GM12878 (cell line): ENCODE results near the gene LRRIQ1. TPM values are rescaled to one million over a fixed set of nuclear protein-coding genes. Genes with fewer than 3 reads are reported as not detected.

Experiments
- ATAC-seq: fragments of 200-7000 bp; cut with Tn5 transposase; 3 replicates; pipeline ENCODE4 v1.9.1; 2020; ENCODE audit warnings: mild to moderate bottlenecking, moderate library complexity
- BruUV-seq: library from RNA; stranded (reverse); fragments of 400-500 nt; replicated peaks from 2 replicates; lab custom pipeline; 2021; lab: Mats Ljungman, UMichigan
- CTCF ChIA-PET: fragments of 300-600 bp; sonication (Branson Sonifier 250); formaldehyde crosslinking; extraction: SDS; loops from one replicate; lab custom pipeline; 2021; ENCODE audit warnings: inconsistent platforms; lab: Yijun Ruan, JAX
- POLR2A ChIA-PET: fragments of 350-600 bp; formaldehyde crosslinking; extraction: SDS; loops from one replicate; lab custom pipeline; 2021; ENCODE audit warnings: inconsistent platforms; lab: Charles Lee
- RAD21 ChIA-PET: fragments of 300-600 bp; sonication (Branson Sonifier 250); formaldehyde crosslinking; loops from one replicate; lab custom pipeline; 2023; ENCODE audit warnings: antibody characterized with exemption; ENCODE audit not compliant: unreplicated experiment; lab: Charles Lee
- SMC1A ChIA-PET: fragments of 300-600 bp; sonication (Branson Sonifier 250); formaldehyde crosslinking; loops from one replicate; lab custom pipeline; 2023; ENCODE audit not compliant: unreplicated experiment, uncharacterized antibody; lab: Charles Lee
- DNase-seq: peaks from one replicate; pipeline ENCODE4 v3.0.0-alpha.2; 2011; ENCODE audit warnings: low read depth, low spot score
- FAIRE-seq: peaks from 3 replicates; lab custom pipeline; 2011; peaks lifted over from hg19 to GRCh38; lab: Jason Lieb, UNC
- H2AFZ ChIP-seq: 2 replicates; pipeline ENCODE4 v1.6.0; 2011; ENCODE audit warnings: low read depth, low read length, control low read depth; ENCODE audit not compliant: control insufficient read depth
- H3K27ac ChIP-seq: 2 replicates; pipeline ENCODE4 v1.5.1; 2011; ENCODE audit warnings: control low read depth; ENCODE audit not compliant: control insufficient read depth, insufficient read depth
- H3K27me3 ChIP-seq, 2 experiments: replicated peaks in 1 of 2; 2 replicates each; pipeline versions ENCODE4 v1.6.0 to v1.6.1; 2011; ENCODE audit warnings: low read length in 1 of 2; ENCODE audit not compliant: control insufficient read depth in 2 of 2, insufficient read depth in 2 of 2
- H3K36me3 ChIP-seq, 2 experiments: 2 replicates each; pipeline ENCODE4 v1.5.1; 2011; ENCODE audit warnings: low read length in 1 of 2; ENCODE audit not compliant: control insufficient read depth in 2 of 2, insufficient read depth in 2 of 2
- H3K4me1 ChIP-seq: 2 replicates; pipeline ENCODE4 v1.6.1; 2011; ENCODE audit warnings: mild to moderate bottlenecking, low read length, moderate library complexity, mixed read lengths; ENCODE audit not compliant: control insufficient read depth, insufficient read depth
- H3K4me2 ChIP-seq: 2 replicates; pipeline ENCODE4 v1.6.0; 2011; ENCODE audit warnings: control low read depth; ENCODE audit not compliant: control insufficient read depth, insufficient read depth
- H3K4me3 ChIP-seq: fragments of 200-600 bp; sonication (generic); 2 replicates; pipeline ENCODE4 v1.5.1; 2016
- H3K79me2 ChIP-seq: 2 replicates; pipeline ENCODE4 v1.6.0; 2011; ENCODE audit warnings: low read length; ENCODE audit not compliant: control insufficient read depth, insufficient read depth
- H3K9ac ChIP-seq: 2 replicates; pipeline ENCODE4 v1.8.0; 2011; ENCODE audit warnings: low read length, control low read depth, mixed read lengths; ENCODE audit not compliant: control insufficient read depth, insufficient read depth
- H3K9me3 ChIP-seq: replicated peaks from 3 replicates; pipeline ENCODE4 v1.5.1; 2011; ENCODE audit warnings: mild to moderate bottlenecking, low read length; ENCODE audit not compliant: control insufficient read depth, insufficient read depth
- H4K20me1 ChIP-seq: 2 replicates; pipeline ENCODE4 v1.6.0; 2011; ENCODE audit not compliant: control insufficient read depth, insufficient read depth
- BRCA1 ChIP-seq: IDR thresholded peaks from 2 replicates; pipeline ENCODE4 v1.6.1; 2011; ENCODE audit warnings: low read depth, low read length, improper control_type of control experiment
- CBFB ChIP-seq: IDR thresholded peaks from 2 replicates; pipeline ENCODE4 v1.6.1; 2016; ENCODE audit warnings: antibody characterized with exemption, low read depth
- CREB1 ChIP-seq: IDR thresholded peaks from 2 replicates; pipeline ENCODE4 v1.6.1; 2012; ENCODE audit warnings: low read depth, mild to moderate bottlenecking, inconsistent platforms
- EZH2 ChIP-seq: IDR thresholded peaks from 2 replicates; pipeline ENCODE4 v1.6.1; 2012; ENCODE audit warnings: low read depth, mild to moderate bottlenecking, control low read depth, inconsistent platforms, low read length, borderline replicate concordance; ENCODE audit not compliant: control insufficient read depth
- MTA3 ChIP-seq: IDR thresholded peaks from 2 replicates; pipeline ENCODE4 v1.6.1; 2012; ENCODE audit warnings: low read length, inconsistent platforms, borderline replicate concordance
- NBN ChIP-seq: fragments of 450-650 bp; IDR thresholded peaks from 2 replicates; pipeline ENCODE4 v1.6.1; 2016
- NFXL1 ChIP-seq: fragments of 450-650 bp; IDR thresholded peaks from 2 replicates; pipeline ENCODE4 v1.6.1; 2017; ENCODE audit warnings: antibody characterized with exemption, mild to moderate bottlenecking, borderline replicate concordance
- POLR2AphosphoS5 ChIP-seq: IDR thresholded peaks from 2 replicates; pipeline ENCODE4 v1.6.1; 2011; ENCODE audit warnings: mild to moderate bottlenecking, low read length, inconsistent platforms
- SMAD5 ChIP-seq: IDR thresholded peaks from 2 replicates; pipeline ENCODE4 v1.6.1; 2016; ENCODE audit warnings: antibody characterized with exemption, low read depth
- in situ Hi-C: fragments of 300-500 bp; cut with MboI; formaldehyde crosslinking; loops from 9 replicates; pipeline ENCODE4 v1.14.3; 2018; ENCODE audit warnings: mixed read lengths
- intact Hi-C: fragments of 100-400 bp; cut with micrococcal nuclease; formaldehyde crosslinking; loops from one replicate; pipeline ENCODE4 v1.14.2; 2022; ENCODE audit not compliant: unreplicated experiment
- polyA plus RNA-seq, 11 experiments: library from polyadenylated mRNA; depleted of rRNA in 4 of 11; unstranded in 6 of 11; stranded (reverse) in 5 of 11; fragments of >200 nt; fragmentation: Nextera tagmentation in 4 of 11; fragmentation: Illumina TruSeq in 1 of 11; extraction: Ambion mirVana in 4 of 11; extraction: Trizol in 1 of 11; gene quantifications; 1 replicate in 1 of 11; 2 replicates in 10 of 11; pipeline versions ENCODE4 v1.2.1 to v1.2.3, GENCODE V29; 2011 to 2016; ENCODE audit warnings: inconsistent platforms in 2 of 11, missing spikeins in 2 of 11, low read depth in 1 of 11
- total RNA-seq, 4 experiments: library from RNA; depleted of rRNA in 3 of 4; stranded (reverse); fragments of >200 nt in 3 of 4; fragmentation: Illumina TruSeq in 1 of 4; extraction: Trizol in 1 of 4; gene quantifications; 2 replicates each; pipeline versions ENCODE4 v1.2.1 to v1.2.3, GENCODE V29; 2013 to 2021
- TF ChIP-seq, protein P1 (sequence below): fragments of 450-650 bp; IDR thresholded peaks from 2 replicates; pipeline ENCODE4 v1.6.1; 2017; ENCODE audit warnings: mild to moderate bottlenecking
- TF ChIP-seq, protein P2 (sequence below): fragments of 450-650 bp; IDR thresholded peaks from 2 replicates; pipeline ENCODE4 v1.6.1; 2018; ENCODE audit warnings: mild to moderate bottlenecking, low read depth, moderate library complexity; ENCODE audit not compliant: partially characterized antibody
- TF ChIP-seq, protein P3 (sequence below): IDR thresholded peaks from 2 replicates; pipeline ENCODE4 v1.6.1; 2012; ENCODE audit warnings: low read depth, low read length, improper control_type of control experiment
- TF ChIP-seq, protein P4 (sequence below): IDR thresholded peaks from 2 replicates; pipeline ENCODE4 v1.6.1; 2012; ENCODE audit warnings: mild to moderate bottlenecking, low read depth, low read length

The LRRIQ1 gene
- total and polyA plus RNA-seq, 10 of the 15 experiments (the other 5 are each of a cell fraction or from before 2014, with no cell fraction given) = 0.14 to 0.45 (median 0.37) TPM; not detected in 4

DNA sequence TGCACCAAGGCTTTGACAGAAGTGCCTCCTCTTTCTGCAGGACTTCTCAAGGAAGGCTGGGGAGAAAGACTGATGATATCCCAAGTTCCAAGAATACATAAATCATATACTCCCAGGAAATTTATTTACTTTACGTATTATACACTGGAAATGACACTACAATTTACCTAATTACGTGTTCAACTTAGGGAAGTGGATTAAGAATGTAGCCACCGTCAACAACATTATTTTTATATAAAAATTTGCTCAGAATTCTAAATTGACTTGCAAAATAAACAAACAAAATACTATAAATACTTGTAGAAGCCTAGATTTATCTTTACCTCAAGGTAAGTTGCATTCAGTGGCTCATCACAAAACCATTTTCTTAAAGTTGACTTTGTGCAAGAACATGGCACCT lies 19.0 kb upstream of the LRRIQ1 start (continued):
- TF ChIP-seq, protein P1, sequence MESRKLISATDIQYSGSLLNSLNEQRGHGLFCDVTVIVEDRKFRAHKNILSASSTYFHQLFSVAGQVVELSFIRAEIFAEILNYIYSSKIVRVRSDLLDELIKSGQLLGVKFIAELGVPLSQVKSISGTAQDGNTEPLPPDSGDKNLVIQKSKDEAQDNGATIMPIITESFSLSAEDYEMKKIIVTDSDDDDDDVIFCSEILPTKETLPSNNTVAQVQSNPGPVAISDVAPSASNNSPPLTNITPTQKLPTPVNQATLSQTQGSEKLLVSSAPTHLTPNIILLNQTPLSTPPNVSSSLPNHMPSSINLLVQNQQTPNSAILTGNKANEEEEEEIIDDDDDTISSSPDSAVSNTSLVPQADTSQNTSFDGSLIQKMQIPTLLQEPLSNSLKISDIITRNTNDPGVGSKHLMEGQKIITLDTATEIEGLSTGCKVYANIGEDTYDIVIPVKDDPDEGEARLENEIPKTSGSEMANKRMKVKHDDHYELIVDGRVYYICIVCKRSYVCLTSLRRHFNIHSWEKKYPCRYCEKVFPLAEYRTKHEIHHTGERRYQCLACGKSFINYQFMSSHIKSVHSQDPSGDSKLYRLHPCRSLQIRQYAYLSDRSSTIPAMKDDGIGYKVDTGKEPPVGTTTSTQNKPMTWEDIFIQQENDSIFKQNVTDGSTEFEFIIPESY = no peak
- TF ChIP-seq, protein P2, sequence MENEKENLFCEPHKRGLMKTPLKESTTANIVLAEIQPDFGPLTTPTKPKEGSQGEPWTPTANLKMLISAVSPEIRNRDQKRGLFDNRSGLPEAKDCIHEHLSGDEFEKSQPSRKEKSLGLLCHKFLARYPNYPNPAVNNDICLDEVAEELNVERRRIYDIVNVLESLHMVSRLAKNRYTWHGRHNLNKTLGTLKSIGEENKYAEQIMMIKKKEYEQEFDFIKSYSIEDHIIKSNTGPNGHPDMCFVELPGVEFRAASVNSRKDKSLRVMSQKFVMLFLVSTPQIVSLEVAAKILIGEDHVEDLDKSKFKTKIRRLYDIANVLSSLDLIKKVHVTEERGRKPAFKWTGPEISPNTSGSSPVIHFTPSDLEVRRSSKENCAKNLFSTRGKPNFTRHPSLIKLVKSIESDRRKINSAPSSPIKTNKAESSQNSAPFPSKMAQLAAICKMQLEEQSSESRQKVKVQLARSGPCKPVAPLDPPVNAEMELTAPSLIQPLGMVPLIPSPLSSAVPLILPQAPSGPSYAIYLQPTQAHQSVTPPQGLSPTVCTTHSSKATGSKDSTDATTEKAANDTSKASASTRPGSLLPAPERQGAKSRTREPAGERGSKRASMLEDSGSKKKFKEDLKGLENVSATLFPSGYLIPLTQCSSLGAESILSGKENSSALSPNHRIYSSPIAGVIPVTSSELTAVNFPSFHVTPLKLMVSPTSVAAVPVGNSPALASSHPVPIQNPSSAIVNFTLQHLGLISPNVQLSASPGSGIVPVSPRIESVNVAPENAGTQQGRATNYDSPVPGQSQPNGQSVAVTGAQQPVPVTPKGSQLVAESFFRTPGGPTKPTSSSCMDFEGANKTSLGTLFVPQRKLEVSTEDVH = no peak
- no peak for TF ChIP-seq CREB1

DNA sequence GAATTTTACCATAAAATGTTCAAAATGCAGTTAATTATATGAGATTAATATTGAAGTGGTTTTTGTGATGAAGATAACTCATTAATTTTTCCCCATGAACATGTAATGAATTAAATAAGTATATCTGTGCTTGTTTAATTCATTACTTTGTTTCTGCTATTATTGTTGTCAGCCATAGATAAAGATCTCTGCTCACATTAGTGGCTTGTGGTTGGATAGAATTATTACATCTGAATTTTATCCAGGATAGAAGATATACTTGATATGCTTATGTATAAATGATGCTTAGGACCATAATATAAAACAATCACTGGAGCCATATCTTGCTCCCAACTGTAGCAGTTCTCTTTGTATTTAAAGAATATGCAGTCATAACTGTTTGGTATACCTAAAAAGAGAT lies 18.5 kb upstream of the LRRIQ1 start:
- Histone ChIP-seq H3K4me2 (no peak overlapping the region), H3K79me2 (no peaks in the 10 kb centered on the region), H3K4me3 (no peak overlapping the region), H2AFZ (no peak overlapping the region), H3K9me3 (no peaks in the 10 kb centered on the region), H3K9ac (no peak overlapping the region), H3K27me3 (no peaks in the 10 kb centered on the region), H3K27ac (no peak overlapping the region), H4K20me1 (no peaks in the 10 kb centered on the region), H3K4me1 (no peaks in the 10 kb centered on the region), H3K36me3 (no peaks in the 10 kb centered on the region)
- BruUV-seq = no TSS peak
- DNase-seq = no peak
- no peak for ATAC-seq
- SMC1A ChIA-PET = no interaction called here
- RAD21 ChIA-PET = no interaction called here
- in situ Hi-C loops (no loop called here), intact Hi-C loops (no loop called here)
- POLR2A ChIA-PET = no interaction called here
- CTCF ChIA-PET = no interaction called here
- FAIRE-seq = no peak
- TF ChIP-seq CBFB = no peak
- no peak for TF ChIP-seq NFXL1
- TF ChIP-seq, protein P3, sequence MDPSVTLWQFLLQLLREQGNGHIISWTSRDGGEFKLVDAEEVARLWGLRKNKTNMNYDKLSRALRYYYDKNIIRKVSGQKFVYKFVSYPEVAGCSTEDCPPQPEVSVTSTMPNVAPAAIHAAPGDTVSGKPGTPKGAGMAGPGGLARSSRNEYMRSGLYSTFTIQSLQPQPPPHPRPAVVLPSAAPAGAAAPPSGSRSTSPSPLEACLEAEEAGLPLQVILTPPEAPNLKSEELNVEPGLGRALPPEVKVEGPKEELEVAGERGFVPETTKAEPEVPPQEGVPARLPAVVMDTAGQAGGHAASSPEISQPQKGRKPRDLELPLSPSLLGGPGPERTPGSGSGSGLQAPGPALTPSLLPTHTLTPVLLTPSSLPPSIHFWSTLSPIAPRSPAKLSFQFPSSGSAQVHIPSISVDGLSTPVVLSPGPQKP = no peak
- TF ChIP-seq NBN = no peak
- no peak for TF ChIP-seq POLR2AphosphoS5
- TF ChIP-seq, protein P4, sequence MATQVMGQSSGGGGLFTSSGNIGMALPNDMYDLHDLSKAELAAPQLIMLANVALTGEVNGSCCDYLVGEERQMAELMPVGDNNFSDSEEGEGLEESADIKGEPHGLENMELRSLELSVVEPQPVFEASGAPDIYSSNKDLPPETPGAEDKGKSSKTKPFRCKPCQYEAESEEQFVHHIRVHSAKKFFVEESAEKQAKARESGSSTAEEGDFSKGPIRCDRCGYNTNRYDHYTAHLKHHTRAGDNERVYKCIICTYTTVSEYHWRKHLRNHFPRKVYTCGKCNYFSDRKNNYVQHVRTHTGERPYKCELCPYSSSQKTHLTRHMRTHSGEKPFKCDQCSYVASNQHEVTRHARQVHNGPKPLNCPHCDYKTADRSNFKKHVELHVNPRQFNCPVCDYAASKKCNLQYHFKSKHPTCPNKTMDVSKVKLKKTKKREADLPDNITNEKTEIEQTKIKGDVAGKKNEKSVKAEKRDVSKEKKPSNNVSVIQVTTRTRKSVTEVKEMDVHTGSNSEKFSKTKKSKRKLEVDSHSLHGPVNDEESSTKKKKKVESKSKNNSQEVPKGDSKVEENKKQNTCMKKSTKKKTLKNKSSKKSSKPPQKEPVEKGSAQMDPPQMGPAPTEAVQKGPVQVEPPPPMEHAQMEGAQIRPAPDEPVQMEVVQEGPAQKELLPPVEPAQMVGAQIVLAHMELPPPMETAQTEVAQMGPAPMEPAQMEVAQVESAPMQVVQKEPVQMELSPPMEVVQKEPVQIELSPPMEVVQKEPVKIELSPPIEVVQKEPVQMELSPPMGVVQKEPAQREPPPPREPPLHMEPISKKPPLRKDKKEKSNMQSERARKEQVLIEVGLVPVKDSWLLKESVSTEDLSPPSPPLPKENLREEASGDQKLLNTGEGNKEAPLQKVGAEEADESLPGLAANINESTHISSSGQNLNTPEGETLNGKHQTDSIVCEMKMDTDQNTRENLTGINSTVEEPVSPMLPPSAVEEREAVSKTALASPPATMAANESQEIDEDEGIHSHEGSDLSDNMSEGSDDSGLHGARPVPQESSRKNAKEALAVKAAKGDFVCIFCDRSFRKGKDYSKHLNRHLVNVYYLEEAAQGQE = no peak
- no peak for TF ChIP-seq SMAD5
- TF ChIP-seq EZH2 = no peak
- no peak for TF ChIP-seq MTA3
- no peak for TF ChIP-seq BRCA1
